HEK293 (cell line): Measurements from ENCODE around the gene XPR1.

Experiments used
- TF ChIP-seq, protein P1 (sequence below): fragments of 450-650 bp; formaldehyde crosslinking; IDR thresholded peaks from 2 replicates; pipeline ENCODE4 v1.5.1; 2016; ENCODE audit warnings: missing biosample characterization, missing genetic modification characterization
- TF ChIP-seq, protein P2 (sequence below): fragments of 450-650 bp; formaldehyde crosslinking; IDR thresholded peaks from 2 replicates; pipeline ENCODE4 v1.5.1; 2016; ENCODE audit warnings: missing biosample characterization, missing genetic modification characterization

DNA sequence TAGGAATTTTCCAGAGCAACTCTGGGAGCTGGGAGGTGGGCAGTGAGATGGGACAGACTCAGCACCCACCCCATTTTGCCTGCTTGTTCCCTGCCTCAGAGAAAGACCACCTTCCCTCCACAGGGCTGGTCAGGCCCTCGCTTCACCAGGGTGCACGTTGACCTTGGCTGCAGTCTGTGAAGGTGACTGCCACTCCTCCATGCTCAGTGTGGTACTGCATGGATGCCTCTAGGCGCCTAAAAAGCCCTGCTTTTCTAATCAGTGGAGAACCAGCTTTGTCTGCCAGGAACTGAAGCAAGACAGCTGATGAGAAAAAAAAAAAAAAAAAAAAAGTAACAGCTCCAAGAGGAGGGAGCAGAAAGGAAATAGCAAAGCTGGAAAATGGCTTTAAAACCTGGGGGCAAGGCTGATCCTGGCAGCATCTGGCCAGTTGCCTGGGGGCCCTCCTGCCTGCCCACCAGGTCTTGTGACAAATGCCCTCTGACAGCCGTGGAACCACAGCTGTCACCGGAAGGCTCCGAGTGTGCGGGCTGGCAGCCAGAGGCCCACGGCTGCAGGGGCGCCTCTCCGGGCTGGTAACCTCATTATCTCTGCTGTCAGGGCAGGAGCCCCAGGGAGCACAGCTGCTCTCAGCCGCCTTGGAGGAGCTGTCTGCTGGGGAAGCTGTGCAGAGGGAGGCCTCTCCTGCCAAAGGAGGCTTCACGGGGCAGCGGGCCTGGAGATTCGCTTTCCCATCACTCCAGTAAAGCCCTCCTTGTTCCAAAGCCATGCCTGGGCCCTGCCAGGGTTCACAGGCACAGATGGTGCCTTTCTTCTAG is 294.6 kb downstream of the XPR1 start:
- TF ChIP-seq, protein P1, sequence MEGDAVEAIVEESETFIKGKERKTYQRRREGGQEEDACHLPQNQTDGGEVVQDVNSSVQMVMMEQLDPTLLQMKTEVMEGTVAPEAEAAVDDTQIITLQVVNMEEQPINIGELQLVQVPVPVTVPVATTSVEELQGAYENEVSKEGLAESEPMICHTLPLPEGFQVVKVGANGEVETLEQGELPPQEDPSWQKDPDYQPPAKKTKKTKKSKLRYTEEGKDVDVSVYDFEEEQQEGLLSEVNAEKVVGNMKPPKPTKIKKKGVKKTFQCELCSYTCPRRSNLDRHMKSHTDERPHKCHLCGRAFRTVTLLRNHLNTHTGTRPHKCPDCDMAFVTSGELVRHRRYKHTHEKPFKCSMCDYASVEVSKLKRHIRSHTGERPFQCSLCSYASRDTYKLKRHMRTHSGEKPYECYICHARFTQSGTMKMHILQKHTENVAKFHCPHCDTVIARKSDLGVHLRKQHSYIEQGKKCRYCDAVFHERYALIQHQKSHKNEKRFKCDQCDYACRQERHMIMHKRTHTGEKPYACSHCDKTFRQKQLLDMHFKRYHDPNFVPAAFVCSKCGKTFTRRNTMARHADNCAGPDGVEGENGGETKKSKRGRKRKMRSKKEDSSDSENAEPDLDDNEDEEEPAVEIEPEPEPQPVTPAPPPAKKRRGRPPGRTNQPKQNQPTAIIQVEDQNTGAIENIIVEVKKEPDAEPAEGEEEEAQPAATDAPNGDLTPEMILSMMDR (tag by site-specific recombination) = no peak
- TF ChIP-seq, protein P2, sequence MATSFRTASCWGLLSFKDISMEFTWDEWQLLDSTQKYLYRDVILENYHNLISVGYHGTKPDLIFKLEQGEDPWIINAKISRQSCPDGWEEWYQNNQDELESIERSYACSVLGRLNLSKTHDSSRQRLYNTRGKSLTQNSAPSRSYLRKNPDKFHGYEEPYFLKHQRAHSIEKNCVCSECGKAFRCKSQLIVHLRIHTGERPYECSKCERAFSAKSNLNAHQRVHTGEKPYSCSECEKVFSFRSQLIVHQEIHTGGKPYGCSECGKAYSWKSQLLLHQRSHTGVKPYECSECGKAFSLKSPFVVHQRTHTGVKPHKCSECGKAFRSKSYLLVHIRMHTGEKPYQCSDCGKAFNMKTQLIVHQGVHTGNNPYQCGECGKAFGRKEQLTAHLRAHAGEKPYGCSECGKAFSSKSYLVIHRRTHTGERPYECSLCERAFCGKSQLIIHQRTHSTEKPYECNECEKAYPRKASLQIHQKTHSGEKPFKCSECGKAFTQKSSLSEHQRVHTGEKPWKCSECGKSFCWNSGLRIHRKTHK = no peak
